HT1080 (cell line): Measurements from ENCODE around the gene MTCH2. TPM values are rescaled to one million over a fixed set of nuclear protein-coding genes. Genes with fewer than 3 reads are reported as not detected.
A peak's percentile ranks its signal among the peaks of the same experiment; 100 is the strongest.
"Not testable (repeated sequence)": the region's sequence is repeated elsewhere in the genome, so short reads cannot be mapped to it uniquely, and the experiment has no call there.

Source experiments
- DNase-seq: peaks from one replicate; pipeline ENCODE4 v3.0.0-alpha.2; 2015; ENCODE audit warnings: low read depth
- total RNA-seq: library from RNA; depleted of rRNA; stranded (reverse); fragments of >200 nt; shearing (Covaris generic); gene quantifications from 2 replicates; pipeline ENCODE4 v1.2.3, GENCODE V29; 2014

Gene MTCH2
- total RNA-seq, 1 experiment from 2014 or later, result 192 TPM

DNA sequence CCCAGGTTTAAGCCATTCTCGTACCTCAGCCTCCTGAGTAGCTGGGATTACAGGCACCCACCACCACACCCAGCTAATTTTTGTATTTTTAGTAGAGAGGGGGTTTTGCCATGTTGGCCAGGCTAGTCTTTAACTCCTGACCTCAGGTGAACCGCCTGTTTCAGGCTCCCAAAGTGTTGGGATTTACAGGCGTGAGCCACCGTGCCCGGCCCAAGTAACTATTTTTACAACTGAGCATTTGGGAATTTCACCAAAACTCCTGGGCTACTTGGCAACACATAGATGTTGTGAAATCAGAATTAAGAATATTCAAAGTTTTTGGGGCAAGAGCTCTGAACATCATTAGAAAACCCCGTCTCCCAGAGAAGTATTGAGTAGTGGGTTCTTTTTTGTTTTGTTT is 1.9 kb downstream of the MTCH2 start:
- DNase-seq, result not testable (repeated sequence)

DNA sequence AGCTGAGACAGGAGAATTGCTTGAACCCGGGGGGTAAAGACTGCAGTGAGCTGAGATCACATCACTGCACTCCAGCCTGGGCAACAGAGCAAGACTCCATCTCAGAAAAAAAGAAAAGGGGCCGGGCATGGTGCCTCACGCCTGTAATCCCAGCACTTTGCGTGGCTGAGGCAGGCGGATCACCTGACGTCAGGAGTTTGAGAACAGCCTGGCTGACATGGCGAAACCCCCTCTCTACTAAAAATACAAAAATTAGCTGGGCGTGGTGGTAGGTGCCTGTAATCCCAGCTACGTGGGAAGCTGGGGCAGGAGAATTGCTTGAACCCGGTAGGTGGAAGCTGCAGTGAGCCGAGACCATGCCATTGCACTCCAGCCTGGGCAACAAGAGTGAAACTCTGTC is 6.0 kb downstream of the MTCH2 start:
- not testable (repeated sequence) for DNase-seq

DNA sequence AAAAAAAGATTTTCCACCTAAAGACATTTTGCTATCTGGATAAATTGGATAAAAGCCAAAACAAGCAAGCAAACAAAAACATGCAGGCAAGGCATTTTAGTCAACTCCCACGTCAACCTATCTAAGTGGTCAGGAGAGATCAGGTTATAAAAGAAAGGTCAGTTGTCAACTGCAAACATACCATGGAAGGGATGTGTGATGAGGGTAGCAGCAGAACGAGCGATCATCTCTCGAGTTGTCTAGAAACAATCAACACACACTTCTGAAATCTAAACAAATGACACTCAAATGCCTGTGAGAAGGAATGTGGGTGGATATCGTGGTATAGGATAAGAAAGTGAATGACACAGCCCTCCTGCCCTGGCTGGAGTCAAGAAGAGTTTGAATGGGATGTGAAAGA is 10.9 kb downstream of the MTCH2 start:
- DNase-seq, result no peak

DNA sequence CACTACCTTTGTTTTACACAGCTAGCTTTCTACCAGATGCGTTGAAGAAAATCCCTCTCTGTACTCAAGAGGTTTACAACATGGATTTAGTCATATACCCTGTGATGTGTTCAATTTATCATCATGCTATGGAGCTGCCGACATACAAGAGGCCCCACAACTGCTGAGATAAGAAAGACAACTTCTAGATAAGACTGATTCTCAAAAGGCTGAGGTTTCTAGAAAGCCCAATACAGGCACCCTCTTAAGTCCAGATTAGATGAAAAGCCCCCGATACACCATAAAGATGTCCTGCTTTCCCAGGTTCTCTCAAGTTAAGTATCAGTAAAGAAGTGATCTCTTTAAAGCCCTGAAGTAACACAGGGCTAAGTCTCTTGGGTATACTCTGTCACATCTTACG is 14.3 kb downstream of the MTCH2 start:
- DNase-seq, result no peak

DNA sequence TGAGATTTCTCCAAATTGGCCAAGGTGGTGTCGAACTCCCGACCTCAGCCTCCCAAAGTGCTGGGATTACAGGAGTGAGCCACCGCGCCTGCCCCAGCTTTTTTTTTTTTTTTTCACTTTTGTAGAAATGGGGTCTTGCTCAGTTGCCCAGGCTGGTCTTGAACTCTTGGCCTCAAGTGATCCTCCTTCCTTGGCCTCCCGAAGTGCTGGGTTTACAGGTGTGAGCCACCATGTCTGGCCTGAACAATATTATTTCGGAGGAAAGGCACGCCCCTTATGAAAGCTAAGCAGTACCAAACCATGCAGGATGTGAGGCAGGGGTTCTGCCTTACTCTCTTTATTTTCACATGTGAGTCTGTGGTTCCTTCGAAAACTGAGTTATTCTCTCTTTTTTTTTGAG is 16.1 kb downstream of the MTCH2 start:
- DNase-seq, result no peak

DNA sequence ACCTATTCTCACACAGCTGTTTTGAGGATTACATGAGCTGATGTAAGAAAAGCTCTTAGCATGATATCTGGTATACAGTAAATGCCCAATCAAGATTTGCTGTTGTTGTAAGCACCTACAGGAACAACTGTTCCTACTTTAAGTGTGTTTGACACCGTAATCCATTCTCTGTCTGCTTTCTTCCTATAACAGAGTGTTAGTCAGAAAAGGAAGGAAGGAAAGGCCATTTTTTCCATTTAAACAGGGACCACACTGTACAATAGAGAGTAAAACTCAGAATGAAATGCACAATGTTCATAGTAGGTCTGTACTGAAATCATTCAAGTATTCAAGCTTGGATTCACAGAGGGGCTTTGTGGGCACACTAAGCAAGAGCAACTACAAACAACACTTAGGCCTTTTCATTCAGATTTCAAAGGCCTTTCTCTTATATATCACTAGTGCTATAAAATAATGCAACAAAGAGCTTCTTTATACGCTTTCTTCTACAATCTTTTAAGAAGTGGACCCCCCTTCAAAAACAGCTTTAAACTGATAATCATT is 21.5 kb downstream of the MTCH2 start:
- no peak for DNase-seq

DNA sequence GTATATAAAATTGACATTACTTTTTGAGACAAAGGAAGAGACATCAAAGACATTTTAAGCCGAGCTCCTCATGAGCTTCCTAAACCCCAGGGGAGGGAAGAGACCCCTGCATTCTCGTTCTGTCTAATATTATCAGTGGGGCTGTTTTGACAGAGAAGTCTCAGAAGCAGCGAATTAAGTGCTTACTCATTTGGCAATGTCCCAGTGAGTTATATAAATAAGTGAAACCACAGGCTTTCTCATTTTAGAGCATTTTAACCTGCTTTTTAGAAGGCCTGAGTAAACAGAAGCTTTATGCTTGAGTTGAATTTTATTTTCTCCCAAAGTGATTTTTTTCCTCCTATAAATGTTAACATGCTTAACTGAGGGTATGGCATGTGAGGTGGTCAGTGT is 24.9 kb downstream of the MTCH2 start:
- no peak for DNase-seq

DNA sequence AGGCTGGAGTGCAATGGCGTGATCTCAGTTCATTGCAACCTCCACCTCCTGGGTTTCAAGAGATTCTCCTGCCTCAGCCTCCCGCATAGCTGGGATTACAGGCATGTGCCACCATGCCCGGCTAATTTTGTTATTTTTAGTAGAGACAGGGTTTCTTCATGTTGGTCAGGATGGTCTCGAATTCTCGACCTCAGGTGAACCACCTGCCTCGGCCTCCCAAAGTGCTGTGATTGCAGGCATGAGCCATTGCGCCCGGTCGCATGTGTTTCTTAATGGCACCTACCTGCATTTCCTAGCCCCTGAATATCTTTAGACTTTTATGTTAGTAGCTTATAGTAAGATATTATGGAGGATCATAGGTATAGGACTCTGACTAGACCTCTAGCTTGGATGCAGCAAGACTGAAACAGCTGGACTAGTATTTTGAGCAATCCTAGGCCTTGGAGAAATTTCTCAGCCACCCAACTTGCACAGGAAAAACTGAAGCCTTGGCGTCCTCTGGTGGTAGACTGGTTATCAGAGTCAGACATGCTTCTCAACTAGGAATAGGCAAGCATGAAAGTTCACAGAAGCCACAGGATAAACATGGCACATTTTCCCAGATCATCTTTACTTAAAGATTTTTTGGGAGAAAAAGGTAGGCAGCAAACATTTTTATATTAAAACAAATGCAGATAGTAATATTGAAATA is 25.5 kb downstream of the MTCH2 start:
- peak; percentile 37 for DNase-seq

DNA sequence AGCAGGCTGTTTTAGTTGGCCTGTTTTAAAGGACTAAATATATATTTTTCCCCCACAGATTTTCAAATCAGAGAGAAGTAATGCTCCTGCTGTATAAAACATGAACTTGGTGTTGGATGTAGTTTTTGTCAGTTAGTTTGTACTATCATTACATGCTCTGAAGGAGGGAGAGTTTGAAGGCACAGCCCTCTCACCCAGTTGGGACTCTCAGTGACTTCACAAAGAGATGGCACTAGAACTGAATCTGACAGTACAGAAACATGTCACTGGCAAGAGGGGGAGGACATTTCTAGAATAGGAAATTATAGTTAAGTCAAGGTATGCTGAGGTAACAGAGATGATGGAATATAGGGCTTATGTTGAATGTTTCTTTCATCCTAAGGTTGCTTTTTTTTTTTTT is 27.1 kb downstream of the MTCH2 start:
- no peak for DNase-seq

DNA sequence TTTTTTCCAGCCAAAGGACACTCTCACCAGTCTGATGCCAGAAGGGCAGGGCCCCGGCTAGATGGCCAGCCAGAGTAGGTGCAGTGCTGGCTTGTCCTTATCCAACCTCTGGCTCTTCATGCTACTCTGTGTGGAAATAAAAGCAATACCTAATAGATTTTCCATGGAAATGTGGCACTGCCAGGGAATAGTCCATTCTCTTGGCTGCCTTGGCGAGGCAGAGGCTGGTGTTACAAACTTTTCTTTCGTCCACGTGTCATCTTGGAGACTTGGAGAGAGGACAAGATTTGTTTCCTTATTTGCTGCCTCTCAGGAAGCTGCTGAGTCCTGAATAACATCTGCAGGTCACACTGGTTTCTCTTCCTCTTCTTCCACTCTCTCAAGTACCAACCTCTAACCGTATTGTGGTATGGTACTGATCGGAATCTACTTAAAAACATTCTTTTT is 31.0 kb downstream of the MTCH2 start:
- no peak for DNase-seq

DNA sequence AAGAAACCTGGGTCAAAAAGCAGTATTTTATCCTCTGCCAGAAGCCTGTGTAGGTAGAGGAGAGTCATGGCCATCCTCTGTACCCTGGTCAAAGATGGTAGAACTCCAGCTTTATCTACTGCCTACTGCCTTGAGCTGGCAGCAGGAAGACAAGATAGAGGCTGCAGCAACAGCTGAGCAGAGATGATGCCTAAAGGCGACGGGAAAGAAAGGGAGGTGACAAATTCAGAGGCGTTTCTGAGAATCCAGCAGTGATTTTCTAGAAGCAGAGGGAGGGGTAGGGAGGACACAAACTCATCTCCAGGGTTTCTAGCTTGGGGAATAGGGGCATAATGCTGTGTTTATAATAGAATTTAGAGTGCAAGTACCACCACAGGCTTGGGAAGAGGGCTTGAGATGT is 32.7 kb downstream of the MTCH2 start:
- DNase-seq, result no peak

DNA sequence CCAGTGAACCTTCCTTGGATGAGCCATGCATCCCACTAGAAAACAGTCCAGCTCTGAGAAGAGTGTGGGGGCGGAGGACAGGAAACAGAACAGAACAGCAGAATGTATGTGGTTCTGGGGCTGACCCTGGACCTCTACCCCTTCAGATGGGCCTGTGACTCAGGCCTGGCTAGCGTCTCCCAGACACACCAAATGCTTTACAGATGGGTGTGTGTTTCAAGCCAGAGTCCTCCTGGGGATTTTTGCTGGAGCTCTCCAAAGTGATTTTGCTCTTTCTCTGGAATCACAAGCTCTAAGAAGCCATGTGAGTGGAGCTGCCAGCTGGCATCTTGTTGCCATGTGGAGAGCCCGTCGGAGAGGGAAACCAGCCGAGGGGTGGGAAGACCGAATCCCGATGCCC is 35.0 kb downstream of the MTCH2 start:
- peak; percentile 64 for DNase-seq

DNA sequence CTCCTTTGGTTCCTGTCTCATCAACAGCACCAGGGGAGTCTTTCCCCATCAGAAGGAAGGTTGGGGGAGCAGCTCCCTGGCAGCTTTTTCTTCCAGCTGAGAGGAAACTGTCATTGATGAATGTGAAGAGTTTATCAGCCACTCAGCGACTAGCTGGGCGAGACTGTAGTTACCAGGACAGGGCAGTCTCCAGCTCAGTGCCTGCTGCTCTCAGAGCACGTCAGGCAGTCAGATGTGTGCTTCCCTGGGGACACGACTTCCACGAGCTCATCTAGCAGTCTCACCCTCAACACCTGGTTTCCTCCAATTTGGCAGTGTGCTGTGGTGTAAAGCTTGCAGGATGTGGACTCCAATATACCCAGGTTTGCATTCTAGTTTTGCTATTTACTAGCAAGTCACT is 35.6 kb downstream of the MTCH2 start:
- no peak for DNase-seq

DNA sequence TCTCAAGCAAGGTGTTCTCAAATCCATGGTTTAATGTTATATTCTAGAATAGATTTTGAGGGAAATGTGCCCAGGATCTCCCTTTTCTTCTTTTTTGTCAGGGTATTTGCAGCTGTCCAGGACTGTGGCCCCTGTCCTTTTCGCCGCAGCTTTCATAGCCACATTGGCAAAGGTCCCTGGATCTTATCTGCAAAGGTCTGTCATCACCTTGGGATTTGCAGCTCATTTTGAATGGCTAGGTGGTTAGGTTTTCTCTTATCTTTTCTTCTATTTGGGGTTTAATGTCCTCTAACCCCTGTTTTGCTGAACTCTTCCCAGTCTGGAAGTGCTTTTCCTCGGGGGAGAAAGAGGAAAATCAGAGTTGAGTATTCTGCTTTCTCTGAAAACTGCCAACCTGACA is 36.4 kb downstream of the MTCH2 start:
- no peak for DNase-seq

DNA sequence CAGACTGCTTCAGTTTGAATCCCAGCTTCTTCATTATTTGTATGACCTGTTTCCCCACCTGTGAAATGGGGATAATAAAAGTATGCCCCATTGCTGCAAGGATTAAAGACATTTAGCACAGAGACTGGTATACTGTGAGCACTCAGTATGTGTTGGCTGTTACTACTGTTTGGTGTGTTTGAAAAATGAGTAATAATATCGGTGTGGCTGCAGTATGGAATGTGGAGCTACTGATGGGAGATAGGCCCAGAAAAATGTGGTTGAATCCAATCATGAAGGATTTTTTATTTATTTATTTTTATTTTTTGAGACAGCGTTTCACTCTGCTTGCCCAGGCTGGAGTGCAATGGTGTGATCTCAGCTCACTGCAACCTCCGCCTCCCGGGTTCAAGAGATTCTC is 39.1 kb downstream of the MTCH2 start:
- DNase-seq, result no peak

DNA sequence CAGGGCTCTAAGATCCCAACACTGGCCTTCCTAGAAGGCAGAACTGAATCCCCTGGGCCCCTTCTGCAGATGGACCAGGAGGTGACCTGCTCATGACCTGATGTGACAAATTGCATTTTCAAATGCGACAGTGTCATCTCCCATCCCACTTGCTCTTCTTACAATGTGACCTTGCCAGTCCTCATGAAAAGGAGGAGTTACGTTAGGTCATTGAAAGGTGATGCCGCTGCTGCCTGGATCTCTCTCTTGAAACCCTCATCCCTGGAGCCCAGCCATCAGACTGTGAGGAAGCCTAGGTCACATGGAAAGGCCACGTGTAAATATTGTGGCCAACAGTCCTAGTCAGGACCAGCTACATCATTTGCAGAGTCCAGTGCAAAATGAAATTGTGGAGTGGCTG is 42.5 kb downstream of the MTCH2 start:
- DNase-seq, result no peak

DNA sequence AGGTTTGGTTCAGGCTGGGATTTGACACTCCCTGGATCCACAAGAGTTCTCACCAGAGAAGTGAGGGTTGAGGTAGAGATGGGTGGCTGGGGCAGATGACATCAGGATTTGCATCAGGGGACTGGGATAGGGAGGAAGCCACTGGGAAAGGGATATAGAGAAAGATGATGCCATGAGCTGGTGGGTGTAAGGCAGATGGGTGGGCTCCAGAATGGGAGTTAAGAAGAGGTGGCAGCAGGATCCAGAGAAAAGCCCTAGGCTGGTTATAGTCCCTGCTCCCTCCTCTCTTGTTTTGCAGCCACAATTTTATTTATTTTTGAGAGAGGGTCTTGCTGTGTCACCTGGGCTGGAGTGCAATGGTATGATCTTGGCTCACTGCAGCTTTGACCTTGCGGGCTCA is 46.4 kb downstream of the MTCH2 start:
- no peak for DNase-seq

DNA sequence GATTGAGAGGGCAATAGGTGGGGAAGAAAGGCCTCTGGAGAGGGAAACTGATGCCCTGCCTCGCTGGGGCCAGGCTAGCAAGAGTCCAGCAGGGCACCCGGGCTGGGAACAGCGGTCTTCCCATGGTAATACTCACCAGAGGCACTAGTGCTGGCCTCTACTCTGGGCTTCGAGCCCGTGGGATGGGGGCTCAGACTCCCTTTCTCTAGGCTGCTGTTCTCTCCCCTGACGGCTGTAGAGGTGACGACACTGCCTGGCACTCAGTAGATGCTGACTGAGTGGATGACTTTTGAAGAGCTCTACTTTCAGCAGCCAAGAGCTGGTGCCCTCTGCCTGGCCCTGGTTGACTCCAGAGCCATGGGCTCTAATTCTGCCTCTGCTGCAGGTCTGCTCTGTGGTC is 47.3 kb downstream of the MTCH2 start:
- no peak for DNase-seq

DNA sequence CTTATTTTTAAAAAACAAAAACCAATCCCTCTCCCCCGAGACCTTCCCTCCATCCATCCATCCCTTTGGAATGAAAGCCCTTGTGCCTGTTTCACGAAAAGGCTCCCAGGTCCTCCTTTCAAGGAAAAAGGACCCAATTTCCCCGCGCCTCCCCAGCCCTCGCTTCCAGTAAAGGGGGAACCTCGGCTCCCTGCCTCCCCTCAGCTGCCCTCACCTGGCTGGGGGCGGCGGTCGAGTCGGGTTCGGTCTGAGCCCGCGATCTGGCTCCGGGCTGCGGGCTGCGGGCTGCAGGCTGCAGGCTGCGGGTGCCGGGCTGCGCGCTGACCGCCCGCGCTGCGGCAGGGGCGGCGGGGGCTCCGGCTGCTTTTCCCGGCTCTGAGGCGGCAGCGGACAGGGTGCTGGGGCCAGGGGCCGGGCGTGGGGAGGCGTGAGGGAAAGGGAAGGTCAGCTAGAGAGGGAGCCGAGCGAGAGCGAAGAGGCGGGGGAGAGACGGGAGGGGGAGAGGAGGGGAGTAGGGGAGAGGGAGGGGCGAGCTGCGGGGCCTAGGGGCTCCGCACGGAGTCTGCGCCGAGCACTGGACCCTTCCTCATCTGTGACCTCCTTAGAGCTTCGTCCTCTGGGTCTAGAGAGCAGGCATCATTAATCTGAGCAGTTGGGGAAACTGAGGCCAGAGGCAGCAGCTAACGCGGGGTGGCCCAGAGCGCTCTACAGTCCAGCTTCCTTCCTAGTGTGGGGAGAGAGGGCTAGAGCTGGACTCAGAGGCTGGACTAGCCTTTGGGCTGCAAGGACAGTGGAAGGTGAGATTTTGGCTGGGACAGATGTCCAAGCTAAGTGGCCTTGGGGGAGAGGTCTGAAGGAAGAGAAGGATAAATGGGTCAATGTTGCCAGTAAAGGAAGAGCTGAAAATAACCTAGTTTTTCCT is 48.2 kb downstream of the MTCH2 start, which contains the start of gene C1QTNF4:
TSS of gene C1QTNF4 (minus strand) at position 478 of the 922 bp plus-strand sequence. CDS start 3,601 bp downstream, outside the sequence.
- no peak for DNase-seq

DNA sequence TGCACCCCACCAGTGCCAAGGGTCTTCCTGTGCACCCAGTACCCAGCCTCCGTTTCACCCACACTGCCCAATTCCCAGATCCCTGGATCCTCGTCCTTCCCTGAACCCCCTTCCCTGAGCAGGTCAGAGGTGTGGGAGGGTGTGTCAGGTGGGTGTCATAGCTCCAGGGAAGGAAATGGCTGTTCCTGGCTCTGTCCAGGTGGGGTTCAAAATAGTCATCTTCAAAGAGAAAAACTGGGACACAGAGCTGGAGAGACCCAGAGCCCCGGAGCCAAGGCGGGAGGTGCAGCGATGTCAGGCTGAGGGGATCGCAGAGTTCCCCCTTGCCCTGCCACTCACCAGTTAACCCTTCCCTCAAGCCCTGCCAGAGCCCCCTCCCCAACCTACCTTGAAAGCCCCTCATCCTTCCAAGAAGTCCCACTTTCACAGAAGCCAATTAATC is 48.8 kb downstream of the MTCH2 start:
- DNase-seq, result no peak

DNA sequence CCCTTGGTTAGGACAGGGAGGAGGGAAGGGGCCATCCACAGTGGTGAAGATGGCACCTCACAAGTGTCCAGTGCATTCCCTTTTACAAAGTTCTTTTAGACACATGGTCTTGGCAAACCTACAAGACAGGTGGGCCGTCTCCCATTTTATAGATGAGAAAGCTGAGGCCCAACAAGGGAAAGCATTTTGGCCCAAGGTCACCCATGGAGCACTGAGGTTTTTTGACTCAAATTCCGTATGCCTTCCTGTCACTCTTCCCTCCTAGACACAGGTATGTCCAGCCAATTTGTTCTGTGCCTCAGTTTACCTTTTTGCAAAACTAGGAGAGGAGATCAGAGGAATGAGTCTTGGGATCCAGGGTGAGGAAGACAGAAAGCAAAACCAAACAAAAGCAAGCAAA is 49.4 kb downstream of the MTCH2 start:
- no peak for DNase-seq

DNA sequence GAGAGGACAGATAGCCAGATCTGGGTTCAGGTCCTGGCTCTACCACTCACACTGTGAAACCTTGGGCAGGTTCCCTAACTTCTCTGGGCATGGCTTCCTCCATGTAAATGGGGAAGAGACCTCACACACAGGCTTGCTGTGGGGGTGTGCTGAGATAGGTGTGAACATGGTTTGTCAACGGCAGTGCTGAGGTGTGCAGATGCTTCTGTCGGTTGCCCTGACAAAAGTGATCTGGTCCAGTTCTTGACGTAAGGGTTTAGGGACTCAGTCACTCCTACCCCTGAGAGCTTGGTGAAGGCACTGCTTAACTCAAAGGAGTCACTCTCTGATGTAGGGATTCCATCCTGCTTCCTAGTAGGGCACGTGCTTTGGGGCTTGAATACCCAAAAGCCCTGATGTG is 50.1 kb downstream of the MTCH2 start:
- no peak for DNase-seq
